Measurements from ENCODE around the gene ADRA2B. TPM values are rescaled to one million over a fixed set of nuclear protein-coding genes. Genes with fewer than 3 reads are reported as not detected.
"Not testable (repeated sequence)": the region's sequence is repeated elsewhere in the genome, so short reads cannot be mapped to it uniquely, and the experiment has no call there.

Gene ADRA2B
- total RNA-seq, 1 experiment from 2014 or later: not detected

DNA sequence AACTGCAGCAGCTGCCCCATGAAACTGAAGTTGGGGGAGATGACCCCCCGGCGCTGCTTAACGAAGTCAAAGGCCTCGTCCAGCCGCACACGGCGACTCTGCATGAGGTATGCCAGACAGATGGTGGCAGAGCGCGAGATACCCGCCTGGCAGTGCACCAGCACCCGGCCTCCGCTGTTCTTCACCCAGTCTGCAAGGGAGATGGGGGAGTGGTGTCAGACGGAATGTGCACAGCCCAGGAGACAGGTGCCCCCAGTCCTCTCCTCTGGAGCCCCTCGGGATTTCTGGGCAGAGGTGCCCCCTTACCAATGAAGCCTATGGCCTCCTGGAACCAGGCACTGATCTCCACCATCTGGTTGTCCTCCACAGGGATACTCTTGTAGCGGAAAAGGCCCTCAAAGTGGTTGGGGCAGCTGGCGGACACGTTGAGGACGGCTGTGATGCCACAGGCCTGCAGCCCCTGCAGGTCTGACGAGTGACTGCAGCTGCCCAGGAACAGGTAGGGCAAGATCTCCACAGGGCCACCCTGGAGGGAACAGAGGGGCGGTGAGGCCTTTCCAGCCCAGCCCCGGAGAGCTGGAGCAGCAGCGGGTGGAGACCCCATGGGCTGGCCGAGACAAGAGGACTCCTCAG, 27.6 kb upstream of the ADRA2B start:
- H3K4me1 Mint-ChIP-seq (ENCODE audit: insufficient read depth, unreplicated experiment): peaks cover 17% of the 10 kb centered on the region
- no peak overlapping the region for H3K27ac Mint-ChIP-seq (ENCODE audit: low read depth, unreplicated experiment)
- no peaks in the 10 kb centered on the region for H3K9me3 Mint-ChIP-seq (ENCODE audit: unreplicated experiment)
- POLR2A ChIA-PET: no interaction called here
- DNase-seq (ENCODE audit: unreplicated experiment): peak; percentile 10
- intact Hi-C loops (cut with micrococcal nuclease): no loop called here
- H3K4me3 Mint-ChIP-seq (ENCODE audit: unreplicated experiment): peak overlapping the region; percentile 78
- CTCF ChIA-PET: no interaction called here
- H3K36me3 Mint-ChIP-seq (ENCODE audit: insufficient read depth, unreplicated experiment): peaks cover 4% of the 10 kb centered on the region
- no TSS peak for BruUV-seq (replicated peaks)
- H3K27me3 Mint-ChIP-seq (ENCODE audit: insufficient read depth, unreplicated experiment): no peaks in the 10 kb centered on the region
- TF ChIP-seq, protein P1, sequence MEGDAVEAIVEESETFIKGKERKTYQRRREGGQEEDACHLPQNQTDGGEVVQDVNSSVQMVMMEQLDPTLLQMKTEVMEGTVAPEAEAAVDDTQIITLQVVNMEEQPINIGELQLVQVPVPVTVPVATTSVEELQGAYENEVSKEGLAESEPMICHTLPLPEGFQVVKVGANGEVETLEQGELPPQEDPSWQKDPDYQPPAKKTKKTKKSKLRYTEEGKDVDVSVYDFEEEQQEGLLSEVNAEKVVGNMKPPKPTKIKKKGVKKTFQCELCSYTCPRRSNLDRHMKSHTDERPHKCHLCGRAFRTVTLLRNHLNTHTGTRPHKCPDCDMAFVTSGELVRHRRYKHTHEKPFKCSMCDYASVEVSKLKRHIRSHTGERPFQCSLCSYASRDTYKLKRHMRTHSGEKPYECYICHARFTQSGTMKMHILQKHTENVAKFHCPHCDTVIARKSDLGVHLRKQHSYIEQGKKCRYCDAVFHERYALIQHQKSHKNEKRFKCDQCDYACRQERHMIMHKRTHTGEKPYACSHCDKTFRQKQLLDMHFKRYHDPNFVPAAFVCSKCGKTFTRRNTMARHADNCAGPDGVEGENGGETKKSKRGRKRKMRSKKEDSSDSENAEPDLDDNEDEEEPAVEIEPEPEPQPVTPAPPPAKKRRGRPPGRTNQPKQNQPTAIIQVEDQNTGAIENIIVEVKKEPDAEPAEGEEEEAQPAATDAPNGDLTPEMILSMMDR (IDR thresholded peaks at IDR 0.05; ENCODE audit: unreplicated experiment): no peak

DNA sequence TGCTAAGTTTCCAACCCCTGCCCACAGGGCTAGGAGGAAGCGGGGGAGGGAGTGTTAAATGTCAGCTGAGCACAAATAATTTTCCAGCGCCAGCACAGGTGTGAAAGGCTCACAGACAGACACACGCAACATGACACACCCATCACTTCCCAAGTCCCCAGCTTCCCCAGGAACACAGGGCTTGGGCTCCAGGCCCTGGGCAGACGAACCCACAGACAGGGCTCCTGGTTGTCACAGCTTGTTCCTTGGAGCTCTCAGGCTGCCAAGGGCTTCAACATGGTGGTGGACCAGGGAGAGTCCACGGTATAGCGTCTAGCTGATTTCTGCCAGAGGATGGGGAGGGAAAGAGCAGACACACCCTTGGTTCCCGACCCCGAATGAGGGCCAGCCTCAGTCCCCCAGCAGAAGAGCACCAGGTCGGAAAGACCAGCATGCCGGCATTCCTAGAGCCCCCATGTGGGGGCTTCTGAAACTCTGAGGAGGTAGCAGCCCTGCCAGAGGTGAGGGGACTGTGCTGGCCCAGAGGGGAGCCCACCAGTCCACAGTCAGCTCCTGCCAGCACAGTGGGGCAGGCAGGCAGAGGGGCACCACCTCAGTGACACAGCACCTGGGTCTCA, 27.0 kb upstream of the ADRA2B start:
- Mint-ChIP-seq H3K9me3 (ENCODE audit: unreplicated experiment) (no peaks in the 10 kb centered on the region), H3K27me3 (ENCODE audit: insufficient read depth, unreplicated experiment) (no peaks in the 10 kb centered on the region), H3K27ac (ENCODE audit: low read depth, unreplicated experiment) (no peak overlapping the region), H3K4me1 (ENCODE audit: insufficient read depth, unreplicated experiment) (peaks cover 14% of the 10 kb centered on the region), H3K36me3 (ENCODE audit: insufficient read depth, unreplicated experiment) (peaks cover 4% of the 10 kb centered on the region), H3K4me3 (ENCODE audit: unreplicated experiment) (peak overlapping the region; percentile 78)
- CTCF ChIA-PET: no interaction called here
- POLR2A ChIA-PET: no interaction called here
- TF ChIP-seq, protein P1 (IDR thresholded peaks at IDR 0.05; ENCODE audit: unreplicated experiment): no peak
- intact Hi-C loops (cut with micrococcal nuclease): no loop called here
- no peak for DNase-seq (ENCODE audit: unreplicated experiment)
- BruUV-seq (replicated peaks): no TSS peak

DNA sequence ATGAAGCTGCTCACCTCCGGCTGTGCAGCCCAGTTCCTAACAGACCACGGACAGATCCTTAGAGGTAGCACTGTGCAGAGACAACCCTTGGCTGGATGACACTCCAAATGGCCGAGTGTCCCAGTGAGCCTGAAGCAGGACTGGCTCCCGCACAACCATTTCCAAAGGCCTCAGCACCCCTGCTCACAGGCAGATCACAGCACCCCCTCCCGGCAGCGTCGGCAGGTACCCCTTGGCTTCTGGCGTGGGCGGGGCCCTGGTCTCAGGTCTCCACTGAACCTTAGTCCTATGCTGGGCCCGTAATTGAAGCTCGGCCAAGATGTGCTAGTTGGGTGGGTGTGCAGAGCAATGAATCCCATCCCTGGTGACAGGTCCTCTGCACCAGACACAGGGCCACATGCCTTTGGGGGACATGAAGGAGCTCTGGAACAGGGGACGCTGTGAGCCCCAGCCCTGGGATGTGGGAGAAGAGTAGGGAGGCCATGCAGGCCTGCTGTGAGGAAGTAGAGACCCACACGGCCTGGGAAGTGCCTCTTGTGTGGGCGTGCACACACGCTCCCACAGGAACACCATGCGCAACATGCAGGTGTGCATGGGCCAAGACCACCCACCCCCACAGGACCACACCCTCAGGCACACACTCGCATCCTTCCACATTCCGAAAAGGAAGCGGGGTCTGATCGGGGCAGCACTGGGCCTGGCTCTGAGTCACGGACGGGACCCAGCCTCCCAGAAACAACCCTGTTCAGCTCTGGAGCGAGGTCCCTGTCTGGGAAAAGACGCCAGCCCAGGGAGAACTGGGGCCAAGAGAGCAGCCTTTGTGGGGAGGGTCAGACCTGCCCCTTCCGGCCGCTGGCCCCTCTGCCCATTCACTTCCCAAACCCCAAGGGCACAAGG, 26.1 kb upstream of the ADRA2B start:
- H3K36me3 Mint-ChIP-seq (ENCODE audit: insufficient read depth, unreplicated experiment): peaks cover 4% of the 10 kb centered on the region
- no peak for DNase-seq (ENCODE audit: unreplicated experiment)
- H3K4me1 Mint-ChIP-seq (ENCODE audit: insufficient read depth, unreplicated experiment): peaks cover 11% of the 10 kb centered on the region
- CTCF ChIA-PET: interaction anchor here (0.7 kb wide), 1 partner anchor 22 kb away, joined by 4 read pairs; no protein-coding TSS in a partner anchor
- POLR2A ChIA-PET: no interaction called here
- no peaks in the 10 kb centered on the region for H3K27me3 Mint-ChIP-seq (ENCODE audit: insufficient read depth, unreplicated experiment)
- TF ChIP-seq, protein P1 (IDR thresholded peaks at IDR 0.05; ENCODE audit: unreplicated experiment): no peak
- BruUV-seq (replicated peaks): no TSS peak
- H3K9me3 Mint-ChIP-seq (ENCODE audit: unreplicated experiment): no peaks in the 10 kb centered on the region
- intact Hi-C loops (cut with micrococcal nuclease): no loop called here
- H3K4me3 Mint-ChIP-seq (ENCODE audit: unreplicated experiment): no peak overlapping the region
- H3K27ac Mint-ChIP-seq (ENCODE audit: low read depth, unreplicated experiment): no peak overlapping the region

DNA sequence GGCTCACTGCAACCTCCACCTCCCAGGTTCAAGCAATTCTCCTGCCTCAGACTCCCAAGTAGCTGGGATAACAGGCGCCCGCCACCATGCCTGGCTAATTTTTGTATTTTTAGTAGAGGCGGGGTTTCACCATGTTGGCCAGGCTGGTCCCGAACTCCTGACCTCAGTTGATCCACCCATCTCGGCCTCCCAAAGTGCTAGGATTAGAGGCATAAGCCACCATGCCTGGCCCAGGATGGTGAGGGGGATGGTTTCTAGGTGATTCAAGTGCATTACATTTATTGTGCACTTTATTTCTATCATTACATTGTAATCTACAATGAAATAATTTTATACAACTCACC, 25.2 kb upstream of the ADRA2B start:
- BruUV-seq (replicated peaks); intact Hi-C loops (cut with micrococcal nuclease); H3K4me1 Mint-ChIP-seq (ENCODE audit: insufficient read depth, unreplicated experiment); H3K9me3 Mint-ChIP-seq (ENCODE audit: unreplicated experiment); DNase-seq (ENCODE audit: unreplicated experiment); H3K27ac Mint-ChIP-seq (ENCODE audit: low read depth, unreplicated experiment); H3K27me3 Mint-ChIP-seq (ENCODE audit: insufficient read depth, unreplicated experiment); H3K4me3 Mint-ChIP-seq (ENCODE audit: unreplicated experiment); POLR2A ChIA-PET; H3K36me3 Mint-ChIP-seq (ENCODE audit: insufficient read depth, unreplicated experiment): not testable (repeated sequence)
- CTCF ChIA-PET: interaction anchor here (0.5 to 0.8 kb wide), 2 partner anchors 24 to 268 kb away, joined by 3 read pairs; no protein-coding TSS in a partner anchor

All from MCF 10A (cell line).